ENCODE results near the gene ROS1.

Gene ROS1

GRCh38 chr6:117440706-117441525, 15.2 kb upstream of the ROS1 start:
- DNase-seq, result no peak

DNA sequence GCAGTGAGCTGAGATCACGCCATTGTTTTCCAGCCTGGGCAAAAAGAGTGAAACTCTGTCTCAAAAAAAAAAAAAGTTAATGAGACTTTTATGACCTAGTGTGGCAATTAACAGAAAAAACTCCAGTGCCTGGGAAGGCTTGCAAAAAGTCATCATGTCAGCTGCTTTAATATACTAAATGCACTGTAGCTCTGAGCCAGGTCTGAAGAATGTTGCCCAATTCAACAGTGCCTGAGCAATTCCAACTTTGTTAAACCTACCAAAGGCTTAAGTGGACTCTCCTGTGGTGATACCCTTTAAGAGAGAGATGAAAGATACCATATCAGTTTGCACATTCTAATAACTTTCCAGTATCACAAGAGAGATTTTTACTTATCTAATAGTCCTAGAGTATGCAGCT, 6.5 kb upstream of the ROS1 start:
- no peak for DNase-seq

DNA sequence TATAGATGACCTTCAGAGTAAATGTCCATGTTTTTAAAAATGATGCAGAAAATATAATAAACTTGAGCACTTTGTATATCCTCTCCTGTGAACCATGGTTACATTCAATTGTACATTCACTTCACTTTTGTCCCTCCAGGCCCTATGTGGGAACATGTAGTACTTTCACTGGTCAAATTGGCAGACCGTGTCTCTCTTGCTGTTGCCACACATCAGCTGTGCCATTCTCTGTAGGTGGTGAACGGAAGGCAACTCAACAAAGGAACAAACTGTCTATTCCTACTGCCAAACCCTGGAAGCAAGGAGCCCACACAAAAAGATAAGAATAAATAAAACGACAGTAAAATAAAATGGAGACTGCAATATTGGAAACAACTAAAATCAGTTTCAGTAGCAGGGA, 2.0 kb downstream of the ROS1 start:
- DNase-seq, result no peak

- DNase-seq, result no peak
These were observed 7.4 kb downstream of the ROS1 start for GRCh38 chr6:117418320-117418719.

- no peak for DNase-seq
These were observed 7.9 kb downstream of the ROS1 start for GRCh38 chr6:117417851-117418250.

DNA sequence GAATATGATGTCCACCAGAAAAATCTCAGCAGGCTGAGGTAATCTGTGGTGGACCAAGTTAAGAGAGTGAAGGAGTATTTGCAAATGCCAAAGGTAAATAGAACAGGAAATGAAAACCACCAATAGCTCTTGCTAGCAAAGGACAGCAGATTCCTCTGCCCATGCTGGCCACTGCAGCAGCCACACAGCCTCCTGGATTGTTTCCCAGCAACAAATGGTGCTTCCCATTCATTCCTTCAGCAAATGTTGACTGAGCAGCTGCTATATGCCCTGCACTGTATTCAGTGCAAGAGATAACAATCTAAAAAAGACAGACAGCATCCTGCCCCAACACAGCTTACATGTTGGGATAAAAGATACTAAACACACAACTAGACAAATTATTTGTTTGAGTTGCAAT, 11.0 kb downstream of the ROS1 start:
- no peak for DNase-seq

GRCh38 chr6:117411474-117411873, 14.3 kb downstream of the ROS1 start:
- no peak for DNase-seq

- DNase-seq, result no peak
These were observed 15.9 kb downstream of the ROS1 start for GRCh38 chr6:117409863-117410262.

GRCh38 chr6:117409420-117409819, 16.3 kb downstream of the ROS1 start:
- DNase-seq, result no peak

DNA sequence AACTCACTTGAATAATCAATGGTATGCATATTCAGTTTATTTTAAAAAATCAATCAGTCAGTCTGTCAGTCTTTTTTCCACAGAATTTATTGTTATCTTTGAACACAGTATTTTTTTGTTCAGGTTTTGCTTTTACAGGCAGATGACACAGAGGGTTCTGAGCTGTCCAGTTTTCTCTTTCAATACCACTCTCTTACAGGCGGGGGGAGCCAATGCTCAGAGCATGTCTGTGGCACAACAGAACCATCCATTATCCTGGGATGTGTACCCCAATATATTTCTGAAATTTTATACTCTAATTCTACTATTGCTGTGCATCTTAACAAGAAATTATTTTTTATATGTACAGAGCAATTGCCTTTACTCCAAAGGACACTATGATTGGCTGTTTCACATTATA, 21.2 kb downstream of the ROS1 start:
- no peak for DNase-seq

DNA sequence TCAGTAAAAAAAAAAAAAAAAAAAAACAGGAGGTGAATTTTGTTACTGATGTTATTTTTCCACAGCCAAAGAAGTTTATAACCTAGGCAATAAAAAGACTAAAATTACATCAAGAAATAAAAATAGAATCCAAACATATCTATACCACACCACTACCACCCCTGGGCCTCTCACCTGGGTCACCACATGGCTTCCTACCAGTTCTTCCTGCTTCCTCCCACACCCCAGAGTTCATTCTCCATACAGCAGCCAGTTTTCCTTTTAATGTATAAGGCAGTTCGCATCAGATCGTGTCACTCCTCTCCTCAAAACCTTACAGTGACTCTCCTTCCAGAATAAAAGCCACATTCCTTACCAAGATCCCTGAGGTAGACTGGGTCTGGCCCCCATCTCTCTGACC, 23.9 kb downstream of the ROS1 start:
- no peak for DNase-seq

- no peak for DNase-seq
These were observed 25.8 kb downstream of the ROS1 start for GRCh38 chr6:117399924-117400323.

GRCh38 chr6:117399126-117399525, 26.6 kb downstream of the ROS1 start:
- no peak for DNase-seq

DNA sequence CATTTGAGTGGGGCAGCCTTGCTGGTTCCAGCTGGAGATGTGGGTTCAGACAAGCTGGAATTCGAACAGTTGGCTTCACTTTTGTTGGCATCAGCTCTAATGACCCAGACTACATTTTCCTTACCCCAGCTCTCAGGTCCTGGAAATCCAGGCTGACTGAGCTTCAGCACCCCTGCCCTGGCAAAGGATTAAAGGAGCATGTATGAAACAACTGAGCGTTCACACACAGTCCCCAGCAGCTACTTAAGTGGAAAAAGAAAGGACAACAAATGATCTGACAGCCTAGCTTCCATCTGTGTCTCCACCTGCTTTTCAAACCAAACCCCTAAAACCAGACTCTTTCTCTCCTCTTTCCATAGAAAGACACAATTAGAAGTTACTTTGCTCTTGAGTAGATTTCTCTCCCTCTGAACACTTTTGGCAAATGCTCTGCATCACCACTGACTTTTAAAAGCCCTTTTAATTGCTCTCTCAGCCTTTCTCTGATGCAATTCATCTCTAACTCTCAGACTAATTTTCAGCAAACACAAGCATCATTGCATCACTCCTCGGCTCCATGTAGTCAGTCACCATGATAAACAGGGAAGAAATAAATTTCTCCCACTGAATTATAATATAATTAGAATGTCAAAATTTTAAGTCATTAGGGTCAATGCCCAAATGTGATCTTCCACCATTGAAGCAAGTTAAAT, 28.1 kb downstream of the ROS1 start:
- no peak for DNase-seq

DNA sequence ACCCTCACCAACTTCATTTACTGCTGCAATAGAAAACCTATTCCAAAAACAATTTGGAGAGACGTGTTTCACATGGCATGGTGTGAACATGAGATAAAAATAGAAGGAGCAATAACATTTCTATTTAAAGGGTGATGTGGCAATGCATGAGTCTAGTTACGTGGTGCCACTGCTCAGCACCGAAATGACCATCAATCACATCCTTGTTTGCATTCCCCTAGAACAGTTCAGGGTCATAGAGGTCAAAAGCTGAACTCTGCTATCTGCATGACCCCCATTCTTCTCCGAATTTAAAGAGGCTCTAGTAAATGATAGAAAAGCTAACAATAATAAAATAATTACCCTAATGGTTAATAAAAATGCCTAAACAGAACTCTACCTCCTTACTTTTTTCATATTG, 29.5 kb downstream of the ROS1 start:
- no peak for DNase-seq

GRCh38 chr6:117395164-117395563, 30.6 kb downstream of the ROS1 start:
- no peak for DNase-seq

- no peak for DNase-seq
These were observed 32.7 kb downstream of the ROS1 start for GRCh38 chr6:117393045-117393444.

GRCh38 chr6:117391874-117392583, 33.7 kb downstream of the ROS1 start:
- no peak for DNase-seq

- no peak for DNase-seq
These were observed 36.3 kb downstream of the ROS1 start for GRCh38 chr6:117389227-117390057.

GRCh38 chr6:117387454-117387974, 38.2 kb downstream of the ROS1 start:
- DNase-seq, result no peak

DNA sequence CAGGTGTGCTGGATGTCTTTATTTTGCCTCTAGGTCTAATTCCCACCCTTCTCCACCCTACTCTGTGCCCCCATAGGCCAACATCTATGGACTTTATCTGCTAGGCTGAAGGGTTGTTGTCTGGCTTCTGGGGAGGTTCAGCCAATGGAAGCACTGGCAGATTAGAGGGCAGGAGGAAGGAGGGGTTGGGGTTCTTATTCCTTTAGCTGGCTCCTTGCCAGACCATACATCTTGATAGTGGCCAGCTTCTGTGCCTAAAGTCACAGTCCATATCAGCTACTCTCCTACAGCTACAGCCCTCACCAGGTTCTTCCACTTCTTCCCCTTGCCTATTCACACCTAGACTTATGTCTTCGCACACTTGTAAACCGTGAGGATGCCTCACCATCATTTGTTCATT, 41.1 kb downstream of the ROS1 start:
- no peak for DNase-seq

DNA sequence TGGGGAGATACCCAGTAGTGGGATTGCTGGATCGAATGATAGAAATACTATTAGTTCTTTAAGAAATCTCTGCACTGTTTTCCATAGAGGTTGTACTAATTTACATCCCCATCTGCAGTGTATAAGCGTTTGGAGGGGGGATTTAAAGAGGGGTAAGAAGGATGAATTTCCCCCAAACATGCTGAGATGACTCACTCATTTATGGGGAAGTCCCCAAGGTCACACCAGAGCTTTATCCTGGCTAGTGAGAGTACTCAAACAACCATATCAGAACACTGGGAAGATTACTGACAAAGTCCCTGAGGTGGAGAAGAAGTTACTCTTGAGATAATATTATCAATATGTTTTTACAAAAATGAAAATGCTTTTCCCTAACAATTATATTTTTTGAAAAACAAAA, 44.0 kb downstream of the ROS1 start:
- no peak for DNase-seq

GRCh38 chr6:117380298-117380697, 45.4 kb downstream of the ROS1 start:
- no peak for DNase-seq
